Nephron (organoid): ENCODE results near the gene EPB41.
"Not testable (repeated sequence)": the region's sequence is repeated elsewhere in the genome, so short reads cannot be mapped to it uniquely, and the experiment has no call there.

ENCODE experiments used
- H3K27ac Mint-ChIP-seq, 3 experiments: 2 replicates each; pipeline ENCODE4 v1.8.0; 2020; ENCODE audit warnings: mixed read lengths in 3 of 3, mild to moderate bottlenecking in 2 of 3, moderate library complexity in 1 of 3
- H3K27me3 Mint-ChIP-seq: 2 replicates; pipeline ENCODE4 v1.8.0; 2021; ENCODE audit warnings: low read depth, mild to moderate bottlenecking, moderate library complexity, mixed read lengths
- H3K36me3 Mint-ChIP-seq: 2 replicates; pipeline ENCODE4 v1.8.0; 2020; ENCODE audit warnings: low read depth, mixed read lengths
- H3K4me1 Mint-ChIP-seq: 2 replicates; pipeline ENCODE4 v1.8.0; 2020; ENCODE audit warnings: mixed read lengths
- H3K4me3 Mint-ChIP-seq, 3 experiments: 2 replicates each; pipeline ENCODE4 v1.8.0; 2020; ENCODE audit warnings: mild to moderate bottlenecking in 3 of 3, mixed read lengths in 3 of 3, moderate library complexity in 2 of 3
- H3K9me3 Mint-ChIP-seq: 2 replicates; pipeline ENCODE4 v1.8.0; 2020; ENCODE audit warnings: mixed read lengths
- CTCF ChIP-seq, 3 experiments: fragments of 200-600 bp; sonication (generic); IDR thresholded peaks; one replicate each; pipeline ENCODE4 v1.5.0; 2021; ENCODE audit warnings: antibody characterized with exemption in 3 of 3; ENCODE audit not compliant: unreplicated experiment in 3 of 3

Gene EPB41

DNA sequence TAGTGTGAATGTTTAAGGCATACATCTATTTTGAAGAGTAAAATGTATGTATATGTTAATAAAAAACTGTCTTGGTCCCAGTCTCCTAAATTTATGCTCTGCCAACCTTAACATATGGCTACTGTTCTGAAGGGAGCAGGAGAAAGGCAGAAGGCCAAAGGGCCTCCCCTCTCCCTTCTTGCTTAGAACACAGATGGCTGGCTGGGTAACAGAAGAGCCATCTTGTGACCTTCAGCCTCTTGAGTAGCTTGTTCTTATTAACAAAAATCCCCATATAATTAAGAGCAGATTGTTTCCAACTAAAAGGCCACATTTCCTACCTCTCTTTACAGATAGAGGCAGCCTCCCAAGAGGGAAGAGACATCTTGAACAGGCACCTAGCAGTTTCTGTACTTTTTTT, 36.1 kb downstream of the EPB41 start:
- Mint-ChIP-seq H3K4me1 (no peaks in the 10 kb centered on the region), H3K9me3 (no peaks in the 10 kb centered on the region), H3K27ac (peak overlapping the region in 1 of 3 experiments; percentile 61), H3K36me3 (peaks cover 4% of the 10 kb centered on the region), H3K27me3 (no peaks in the 10 kb centered on the region), H3K4me3 (no peak overlapping the region)
- TF ChIP-seq CTCF (IDR thresholded peaks at IDR 0.05; ENCODE audit: unreplicated experiment in 3 of 3) = no peak

DNA sequence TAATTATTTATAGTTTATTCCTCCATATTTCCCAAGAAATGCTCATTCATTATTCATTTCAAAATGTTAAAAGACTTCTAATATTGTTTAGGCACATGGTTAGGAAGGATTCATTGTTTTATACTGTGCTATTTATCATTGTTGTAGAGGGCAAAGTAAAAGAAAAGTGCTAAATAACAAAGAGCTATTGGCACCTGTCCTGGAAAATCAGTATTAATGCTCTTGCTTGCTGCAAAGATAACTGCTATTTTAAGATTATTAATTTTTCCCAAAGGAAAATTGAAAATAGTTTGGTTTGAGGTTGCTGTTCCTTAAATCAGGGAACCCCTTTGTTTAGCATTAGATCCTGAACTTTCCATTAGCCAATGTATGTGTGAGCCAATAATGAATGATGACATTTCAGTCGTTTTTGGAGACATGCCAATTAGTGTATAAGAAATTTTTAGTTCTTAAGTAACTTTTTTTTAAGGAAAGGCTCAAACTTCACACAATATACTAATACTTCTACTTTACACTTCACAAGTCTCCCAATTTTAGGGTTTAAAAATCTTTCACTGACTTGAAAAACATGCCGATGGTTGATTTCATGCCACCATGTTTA, 39.9 kb downstream of the EPB41 start:
- Mint-ChIP-seq H3K27ac (no peak overlapping the region), H3K27me3 (no peaks in the 10 kb centered on the region), H3K4me3 (no peak overlapping the region), H3K9me3 (no peaks in the 10 kb centered on the region), H3K4me1 (peaks cover 10% of the 10 kb centered on the region), H3K36me3 (no peaks in the 10 kb centered on the region)
- TF ChIP-seq CTCF (IDR thresholded peaks at IDR 0.05; ENCODE audit: unreplicated experiment in 3 of 3) = no peak

GRCh38 chr1:28956038-28956464, 41.7 kb downstream of the EPB41 start:
- peaks cover 10% of the 10 kb centered on the region for H3K4me1 Mint-ChIP-seq
- no peak overlapping the region for H3K4me3 Mint-ChIP-seq
- TF ChIP-seq CTCF (IDR thresholded peaks at IDR 0.05; ENCODE audit: unreplicated experiment in 3 of 3) = no peak
- H3K36me3 Mint-ChIP-seq = no peaks in the 10 kb centered on the region
- H3K9me3 Mint-ChIP-seq = no peaks in the 10 kb centered on the region
- H3K27ac Mint-ChIP-seq = peak overlapping the region in 2 of 3 experiments; percentile 0 to 8
- no peaks in the 10 kb centered on the region for H3K27me3 Mint-ChIP-seq

- not testable (repeated sequence) for H3K36me3 Mint-ChIP-seq, H3K27me3 Mint-ChIP-seq, H3K27ac Mint-ChIP-seq, H3K9me3 Mint-ChIP-seq, H3K4me1 Mint-ChIP-seq, H3K4me3 Mint-ChIP-seq
Measured at GRCh38 chr1:28962114-28962831, 47.9 kb downstream of the EPB41 start.

DNA sequence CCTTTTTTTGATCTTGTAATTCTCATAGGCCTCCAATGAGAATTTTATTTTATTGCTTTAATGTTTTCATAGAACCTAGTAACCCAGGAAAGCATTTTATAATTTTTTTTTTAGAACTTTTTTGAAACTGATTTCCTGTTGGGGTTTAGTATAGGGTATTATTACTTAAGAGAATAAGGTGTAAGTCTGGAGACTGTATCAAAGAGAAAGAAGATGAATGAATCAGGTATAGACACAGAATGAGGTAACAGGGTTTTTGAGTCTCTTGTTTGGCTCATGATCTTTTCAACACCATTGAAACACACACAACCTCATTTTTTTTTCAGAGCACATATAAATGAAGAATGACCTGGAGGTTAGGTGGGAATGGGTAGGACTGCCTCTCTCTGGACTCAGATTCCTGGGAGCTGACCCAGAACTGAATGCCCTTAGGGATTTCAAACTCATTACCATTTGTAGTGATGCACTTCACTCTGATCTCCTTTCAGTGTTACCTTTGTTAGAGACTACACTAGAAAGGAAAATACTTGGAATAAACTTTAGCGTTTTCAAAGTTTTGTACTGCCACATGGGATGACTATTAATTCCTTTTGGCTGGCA, 51.0 kb downstream of the EPB41 start:
- H3K27ac Mint-ChIP-seq = peak overlapping the region in 1 of 3 experiments; percentile 71
- H3K27me3 Mint-ChIP-seq = no peaks in the 10 kb centered on the region
- no peaks in the 10 kb centered on the region for H3K36me3 Mint-ChIP-seq
- TF ChIP-seq CTCF (IDR thresholded peaks at IDR 0.05; ENCODE audit: unreplicated experiment in 3 of 3) = no peak
- H3K9me3 Mint-ChIP-seq = no peaks in the 10 kb centered on the region
- peaks cover 3% of the 10 kb centered on the region for H3K4me1 Mint-ChIP-seq
- H3K4me3 Mint-ChIP-seq = no peak overlapping the region

GRCh38 chr1:28966617-28967016, 52.2 kb downstream of the EPB41 start:
- Mint-ChIP-seq H3K36me3 (no peaks in the 10 kb centered on the region), H3K4me3 (no peak overlapping the region), H3K4me1 (peaks cover 5% of the 10 kb centered on the region), H3K27me3 (no peaks in the 10 kb centered on the region), H3K9me3 (no peaks in the 10 kb centered on the region), H3K27ac (peak overlapping the region in 1 of 3 experiments; percentile 27)
- no peak for TF ChIP-seq CTCF (IDR thresholded peaks at IDR 0.05; ENCODE audit: unreplicated experiment in 3 of 3)
